Neural progenitor cell (in vitro differentiated cells): ENCODE measurements around the gene PTPRN2. TPM values are rescaled to one million over a fixed set of nuclear protein-coding genes. Genes with fewer than 3 reads are reported as not detected.
A peak's percentile ranks its signal among the peaks of the same experiment; 100 is the strongest.

Experiments used
- DNase-seq: peaks from one replicate; pipeline ENCODE4 v3.0.0-alpha.2; 2016; ENCODE audit warnings: low spot score
- H2AFZ ChIP-seq: fragments of 200-600 bp; sonication (generic); replicated peaks from 2 replicates; pipeline ENCODE4 v1.6.1; 2016; ENCODE audit warnings: antibody characterized with exemption
- H3F3A ChIP-seq: fragments of 200-600 bp; sonication (generic); 2 replicates; pipeline ENCODE4 v1.6.1; 2016; ENCODE audit warnings: antibody characterized with exemption, low read depth
- H3K27ac ChIP-seq: fragments of 200-600 bp; sonication (generic); 2 replicates; pipeline ENCODE4 v1.5.1; 2016; ENCODE audit warnings: mild to moderate bottlenecking
- H3K27me3 ChIP-seq: fragments of 200-600 bp; sonication (generic); 2 replicates; pipeline ENCODE4 v1.6.1; 2016; ENCODE audit warnings: mild to moderate bottlenecking, moderate library complexity
- H3K36me3 ChIP-seq: fragments of 200-600 bp; sonication (generic); 2 replicates; pipeline ENCODE4 v1.5.1; 2016
- H3K4me1 ChIP-seq: fragments of 200-600 bp; sonication (generic); 2 replicates; pipeline ENCODE4 v1.6.1; 2016; ENCODE audit warnings: mixed run types
- H3K4me2 ChIP-seq: fragments of 200-600 bp; sonication (generic); 2 replicates; pipeline ENCODE4 v1.6.1; 2016
- H3K4me3 ChIP-seq: fragments of 200-600 bp; sonication (generic); 2 replicates; pipeline ENCODE4 v1.5.1; 2016
- H3K79me2 ChIP-seq: fragments of 200-600 bp; sonication (generic); 2 replicates; pipeline ENCODE4 v1.6.1; 2016; ENCODE audit warnings: low read depth
- H3K9ac ChIP-seq: fragments of 200-600 bp; sonication (generic); 2 replicates; pipeline ENCODE4 v1.6.1; 2016
- H3K9me3 ChIP-seq: fragments of 200-600 bp; sonication (generic); 2 replicates; pipeline ENCODE4 v1.5.1; 2016; ENCODE audit warnings: low read depth
- H4K20me1 ChIP-seq: fragments of 200-600 bp; sonication (generic); 2 replicates; pipeline ENCODE4 v1.6.1; 2016; ENCODE audit warnings: low read depth
- H3K27ac Mint-ChIP-seq: 3 replicates; pipeline ENCODE4 v1.8.0; 2021; ENCODE audit warnings: mixed read lengths
- H3K27me3 Mint-ChIP-seq: 2 replicates; pipeline ENCODE4 v1.8.0; 2022; ENCODE audit warnings: low read depth, mild to moderate bottlenecking, inconsistent platforms, moderate library complexity, mixed read lengths; ENCODE audit not compliant: insufficient read depth
- H3K36me3 Mint-ChIP-seq: 3 replicates; pipeline ENCODE4 v1.8.0; 2021; ENCODE audit warnings: mixed read lengths
- H3K4me1 Mint-ChIP-seq: 3 replicates; pipeline ENCODE4 v1.8.0; 2021; ENCODE audit warnings: mixed read lengths
- H3K4me3 Mint-ChIP-seq: 3 replicates; pipeline ENCODE4 v1.8.0; 2021; ENCODE audit warnings: mild to moderate bottlenecking, moderate library complexity, mixed read lengths
- H3K9me3 Mint-ChIP-seq: 3 replicates; pipeline ENCODE4 v1.8.0; 2020; ENCODE audit warnings: mixed read lengths
- CTCF ChIP-seq: fragments of 200-600 bp; sonication (generic); IDR thresholded peaks from 2 replicates; pipeline ENCODE4 v1.5.1; 2017; ENCODE audit warnings: antibody characterized with exemption, mild to moderate bottlenecking
- EZH2 ChIP-seq: fragments of 200-600 bp; sonication (generic); IDR thresholded peaks from 2 replicates; pipeline ENCODE4 v1.6.1; 2017; ENCODE audit warnings: antibody characterized with exemption, mild to moderate bottlenecking, moderate library complexity
- EZH2phosphoT487 ChIP-seq: fragments of 200-600 bp; sonication (generic); IDR thresholded peaks from 2 replicates; pipeline ENCODE4 v1.6.1; 2017; ENCODE audit warnings: antibody characterized with exemption
- total RNA-seq: library from RNA; depleted of rRNA; stranded (reverse); fragments of >200 nt; gene quantifications from 2 replicates; pipeline ENCODE4 v1.2.3, GENCODE V29; 2015; ENCODE audit warnings: low replicate concordance

PTPRN2 gene
- total RNA-seq, 1 donor from 2014 or later: 3.0 TPM

GRCh38 chr7:157507987-157508386 is 1079.6 kb downstream of the PTPRN2 start:
- H3K27me3 Mint-ChIP-seq: peaks cover 12% of the 10 kb centered on the region
- no peak overlapping the region for H3K4me3 Mint-ChIP-seq
- Histone ChIP-seq H3K9me3 (peaks cover 6% of the 10 kb centered on the region), H3K36me3 (no peaks in the 10 kb centered on the region), H3K4me3 (no peak overlapping the region), H3K9ac (no peak overlapping the region), H2AFZ (no peak overlapping the region), H3K4me1 (no peaks in the 10 kb centered on the region), H4K20me1 (no peaks in the 10 kb centered on the region), H3K27me3 (peaks cover 60% of the 10 kb centered on the region), H3K79me2 (no peaks in the 10 kb centered on the region), H3K4me2 (no peak overlapping the region), H3F3A (no peaks in the 10 kb centered on the region), H3K27ac (no peak overlapping the region)
- peaks cover 38% of the 10 kb centered on the region for H3K9me3 Mint-ChIP-seq
- no peak for DNase-seq
- H3K27ac Mint-ChIP-seq: peak overlapping the region; percentile 72
- H3K4me1 Mint-ChIP-seq: peaks cover 9% of the 10 kb centered on the region
- TF ChIP-seq EZH2phosphoT487 (no peak), EZH2 (no peak), CTCF (no peak)
- peaks cover 11% of the 10 kb centered on the region for H3K36me3 Mint-ChIP-seq

GRCh38 chr7:157506268-157506667 is 1081.4 kb downstream of the PTPRN2 start:
- H3K9ac ChIP-seq: no peak overlapping the region
- Mint-ChIP-seq H3K4me1 (peaks cover 14% of the 10 kb centered on the region), H3K27ac (no peak overlapping the region), H3K9me3 (peaks cover 40% of the 10 kb centered on the region), H3K27me3 (peaks cover 12% of the 10 kb centered on the region), H3K4me3 (no peak overlapping the region), H3K36me3 (peaks cover 14% of the 10 kb centered on the region)
- peaks cover 6% of the 10 kb centered on the region for H3K9me3 ChIP-seq
- H3K4me2 ChIP-seq: no peak overlapping the region
- no peaks in the 10 kb centered on the region for H3K4me1 ChIP-seq
- peaks cover 72% of the 10 kb centered on the region for H3K27me3 ChIP-seq
- no peak overlapping the region for H3K4me3 ChIP-seq
- H3K27ac ChIP-seq: no peak overlapping the region
- no peak for DNase-seq
- no peak overlapping the region for H2AFZ ChIP-seq
- H3F3A ChIP-seq: no peaks in the 10 kb centered on the region
- no peaks in the 10 kb centered on the region for H4K20me1 ChIP-seq
- no peaks in the 10 kb centered on the region for H3K79me2 ChIP-seq
- no peaks in the 10 kb centered on the region for H3K36me3 ChIP-seq
- TF ChIP-seq EZH2 (no peak), CTCF (no peak)

DNA sequence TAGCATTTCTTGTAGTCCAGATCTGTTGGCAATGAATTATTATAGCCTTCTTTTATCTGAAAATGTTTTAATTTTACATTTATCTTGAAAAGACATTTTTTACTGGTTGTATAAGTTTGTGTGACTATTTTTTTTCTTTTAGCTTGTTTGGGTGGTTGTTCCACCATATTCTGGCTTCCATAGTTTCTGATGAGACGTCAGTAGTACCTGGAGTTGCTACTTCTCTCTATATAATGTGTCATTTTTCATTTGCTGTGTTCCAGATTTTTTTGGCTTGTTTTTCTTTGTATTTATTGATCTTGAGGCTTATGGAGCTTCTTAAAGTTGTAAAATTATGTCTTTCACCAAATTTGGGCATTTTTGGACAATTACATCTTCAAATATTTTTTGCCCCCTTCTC is 1082.0 kb downstream of the PTPRN2 start:
- peaks cover 14% of the 10 kb centered on the region for H3K4me1 Mint-ChIP-seq
- Histone ChIP-seq H3K4me2 (no peak overlapping the region), H3K79me2 (no peaks in the 10 kb centered on the region), H3K27ac (no peak overlapping the region), H3K4me3 (no peak overlapping the region), H3K9ac (no peak overlapping the region), H2AFZ (no peak overlapping the region), H3K36me3 (no peaks in the 10 kb centered on the region), H3F3A (no peaks in the 10 kb centered on the region), H3K4me1 (no peaks in the 10 kb centered on the region), H3K9me3 (peaks cover 6% of the 10 kb centered on the region), H4K20me1 (no peaks in the 10 kb centered on the region), H3K27me3 (peaks cover 74% of the 10 kb centered on the region)
- no peak overlapping the region for H3K4me3 Mint-ChIP-seq
- peaks cover 14% of the 10 kb centered on the region for H3K36me3 Mint-ChIP-seq
- H3K27ac Mint-ChIP-seq: no peak overlapping the region
- peaks cover 40% of the 10 kb centered on the region for H3K9me3 Mint-ChIP-seq
- DNase-seq: no peak
- TF ChIP-seq EZH2phosphoT487 (no peak), EZH2 (no peak), CTCF (no peak)
- peaks cover 12% of the 10 kb centered on the region for H3K27me3 Mint-ChIP-seq

GRCh38 chr7:157503229-157503628 is 1084.4 kb downstream of the PTPRN2 start:
- peaks cover 42% of the 10 kb centered on the region for H3K9me3 Mint-ChIP-seq
- peaks cover 14% of the 10 kb centered on the region for H3K36me3 Mint-ChIP-seq
- peaks cover 6% of the 10 kb centered on the region for H3K9me3 ChIP-seq
- H4K20me1 ChIP-seq: no peaks in the 10 kb centered on the region
- H2AFZ ChIP-seq: no peak overlapping the region
- H3K4me1 Mint-ChIP-seq: peaks cover 33% of the 10 kb centered on the region
- no peaks in the 10 kb centered on the region for H3F3A ChIP-seq
- H3K4me1 ChIP-seq: no peaks in the 10 kb centered on the region
- no peaks in the 10 kb centered on the region for H3K79me2 ChIP-seq
- H3K27me3 ChIP-seq: peaks cover 61% of the 10 kb centered on the region
- H3K36me3 ChIP-seq: no peaks in the 10 kb centered on the region
- peaks cover 16% of the 10 kb centered on the region for H3K27me3 Mint-ChIP-seq
- no peak overlapping the region for H3K27ac Mint-ChIP-seq
- DNase-seq: no peak
- H3K4me3 ChIP-seq: no peak overlapping the region
- no peak overlapping the region for H3K9ac ChIP-seq
- TF ChIP-seq EZH2phosphoT487 (no peak), EZH2 (no peak), CTCF (no peak)
- H3K4me2 ChIP-seq: no peak overlapping the region
- H3K4me3 Mint-ChIP-seq: no peak overlapping the region
- H3K27ac ChIP-seq: no peak overlapping the region
